ENCODE results near the gene PRODH.
"Not testable (repeated sequence)": the region's sequence is repeated elsewhere in the genome, so short reads cannot be mapped to it uniquely, and the experiment has no call there.

PRODH gene

DNA sequence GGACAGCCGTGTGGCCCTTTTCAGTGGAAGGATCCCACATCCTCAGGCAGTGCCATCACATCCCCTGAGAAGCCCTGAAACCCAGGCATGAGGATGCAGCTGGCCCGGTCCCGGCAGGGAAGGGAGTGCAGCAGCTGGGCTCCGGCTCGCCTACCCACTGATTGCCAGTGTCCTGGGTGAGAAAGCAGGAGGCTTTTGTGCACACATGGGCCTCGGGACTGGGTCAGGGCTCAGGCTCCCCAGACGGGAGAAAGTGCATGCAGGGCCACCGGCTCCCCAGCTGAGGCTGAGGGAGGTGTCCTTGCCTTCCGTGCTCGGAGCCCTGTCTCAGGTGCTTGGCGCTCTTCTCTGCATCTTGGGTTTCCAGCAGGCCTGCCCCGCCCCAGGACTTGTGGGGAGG, 23.6 kb upstream of the PRODH start:
- not testable (repeated sequence) for H3K36me3 ChIP-seq (ENCODE audit: control insufficient read depth in 2 of 2, insufficient read depth in 2 of 2, low read length in 2 of 2)

DNA sequence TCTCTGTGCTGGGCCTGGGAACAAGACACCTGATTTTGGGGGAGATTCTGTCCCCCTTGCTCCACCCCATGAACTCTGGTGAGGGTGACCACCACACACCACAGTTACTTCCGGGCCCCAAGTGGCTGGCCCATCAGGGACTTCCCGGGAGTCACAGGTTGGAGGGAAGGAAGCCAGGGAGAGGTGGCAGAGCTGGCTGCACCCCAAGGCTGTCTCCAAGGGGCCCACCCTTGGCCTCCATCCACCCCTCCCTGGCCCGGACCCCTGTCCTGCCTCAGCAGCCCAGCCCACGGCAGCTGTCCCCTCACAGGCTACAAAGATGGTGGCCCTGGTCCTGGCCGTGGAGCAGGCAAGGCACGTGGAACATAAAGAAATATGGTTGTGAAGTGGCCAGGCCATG, 23.2 kb upstream of the PRODH start:
- not testable (repeated sequence) for H3K4me3 ChIP-seq (ENCODE audit: low read length in 2 of 2); H3K36me3 ChIP-seq (ENCODE audit: control insufficient read depth in 2 of 2, insufficient read depth in 2 of 2, low read length in 2 of 2); H3K4me1 ChIP-seq (ENCODE audit: control insufficient read depth in 2 of 2, insufficient read depth in 2 of 2, low read length in 2 of 2); H3K9me3 ChIP-seq (ENCODE audit: control insufficient read depth in 2 of 2, low read length in 2 of 2); H3K27me3 ChIP-seq (ENCODE audit: control insufficient read depth in 2 of 2, insufficient read depth in 2 of 2, low read length in 2 of 2); H3K27ac ChIP-seq (ENCODE audit: low read depth in 2 of 2, low read length in 2 of 2); H3K9ac ChIP-seq (ENCODE audit: low read depth in 1 of 2, low read length in 2 of 2)

More for the DNA sequence above, 23.6 kb upstream of the PRODH start:
- H3K27me3 ChIP-seq (ENCODE audit: control insufficient read depth in 2 of 2, insufficient read depth in 2 of 2, low read length in 2 of 2); H3K4me3 ChIP-seq (ENCODE audit: low read length in 2 of 2); H3K4me1 ChIP-seq (ENCODE audit: control insufficient read depth in 2 of 2, insufficient read depth in 2 of 2, low read length in 2 of 2); H3K9me3 ChIP-seq (ENCODE audit: control insufficient read depth in 2 of 2, low read length in 2 of 2); H3K27ac ChIP-seq (ENCODE audit: low read depth in 2 of 2, low read length in 2 of 2); H3K9ac ChIP-seq (ENCODE audit: low read depth in 1 of 2, low read length in 2 of 2): not testable (repeated sequence)

DNA sequence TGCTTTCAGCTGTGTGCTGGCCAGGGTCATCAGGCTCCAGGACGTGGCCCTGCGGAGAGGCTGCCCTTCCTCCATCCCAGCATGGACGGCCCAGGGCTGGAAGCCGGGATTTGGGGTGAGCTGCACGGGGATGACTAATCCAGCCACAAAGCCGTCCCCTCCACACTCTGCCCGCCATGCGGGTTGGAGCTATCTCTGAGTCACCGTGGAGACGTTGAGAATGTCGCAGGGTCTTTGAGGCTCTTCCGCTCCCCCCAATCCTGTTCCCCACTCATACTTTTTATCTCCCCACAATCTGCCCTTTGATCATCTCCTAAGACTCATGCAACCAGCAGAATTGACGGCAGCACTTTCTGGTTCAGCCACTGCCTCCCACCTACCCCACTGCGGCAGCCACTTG, 22.6 kb upstream of the PRODH start:
- not testable (repeated sequence) for H3K27me3 ChIP-seq (ENCODE audit: control insufficient read depth in 2 of 2, insufficient read depth in 2 of 2, low read length in 2 of 2); H3K4me3 ChIP-seq (ENCODE audit: low read length in 2 of 2); H3K36me3 ChIP-seq (ENCODE audit: control insufficient read depth in 2 of 2, insufficient read depth in 2 of 2, low read length in 2 of 2); H3K9me3 ChIP-seq (ENCODE audit: control insufficient read depth in 2 of 2, low read length in 2 of 2); H3K4me1 ChIP-seq (ENCODE audit: control insufficient read depth in 2 of 2, insufficient read depth in 2 of 2, low read length in 2 of 2); H3K27ac ChIP-seq (ENCODE audit: low read depth in 2 of 2, low read length in 2 of 2); H3K9ac ChIP-seq (ENCODE audit: low read depth in 1 of 2, low read length in 2 of 2)

DNA sequence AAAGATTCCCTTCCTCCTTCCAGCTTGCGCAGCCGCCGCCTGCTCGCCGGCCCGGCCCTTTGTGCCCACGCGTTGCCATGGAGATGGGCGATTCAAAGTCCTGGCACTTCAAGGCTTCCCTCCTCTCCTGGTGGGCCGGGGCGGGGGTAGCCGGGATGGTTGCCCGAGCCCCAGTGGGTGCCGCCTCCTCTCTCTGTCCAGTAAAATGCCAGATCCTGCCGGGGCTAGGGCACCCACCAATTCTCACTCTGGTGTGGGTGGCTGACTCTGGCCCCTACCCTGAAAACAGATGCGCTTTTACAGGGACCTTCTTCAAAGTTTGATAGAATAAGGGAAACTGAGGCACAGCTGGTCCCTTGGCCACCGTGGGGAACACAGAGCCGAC, 22.2 kb upstream of the PRODH start:
- H3K27me3 ChIP-seq (ENCODE audit: control insufficient read depth in 2 of 2, insufficient read depth in 2 of 2, low read length in 2 of 2); H3K9ac ChIP-seq (ENCODE audit: low read depth in 1 of 2, low read length in 2 of 2); H3K4me1 ChIP-seq (ENCODE audit: control insufficient read depth in 2 of 2, insufficient read depth in 2 of 2, low read length in 2 of 2); H3K36me3 ChIP-seq (ENCODE audit: control insufficient read depth in 2 of 2, insufficient read depth in 2 of 2, low read length in 2 of 2); H3K27ac ChIP-seq (ENCODE audit: low read depth in 2 of 2, low read length in 2 of 2); H3K9me3 ChIP-seq (ENCODE audit: control insufficient read depth in 2 of 2, low read length in 2 of 2); H3K4me3 ChIP-seq (ENCODE audit: low read length in 2 of 2): not testable (repeated sequence)

DNA sequence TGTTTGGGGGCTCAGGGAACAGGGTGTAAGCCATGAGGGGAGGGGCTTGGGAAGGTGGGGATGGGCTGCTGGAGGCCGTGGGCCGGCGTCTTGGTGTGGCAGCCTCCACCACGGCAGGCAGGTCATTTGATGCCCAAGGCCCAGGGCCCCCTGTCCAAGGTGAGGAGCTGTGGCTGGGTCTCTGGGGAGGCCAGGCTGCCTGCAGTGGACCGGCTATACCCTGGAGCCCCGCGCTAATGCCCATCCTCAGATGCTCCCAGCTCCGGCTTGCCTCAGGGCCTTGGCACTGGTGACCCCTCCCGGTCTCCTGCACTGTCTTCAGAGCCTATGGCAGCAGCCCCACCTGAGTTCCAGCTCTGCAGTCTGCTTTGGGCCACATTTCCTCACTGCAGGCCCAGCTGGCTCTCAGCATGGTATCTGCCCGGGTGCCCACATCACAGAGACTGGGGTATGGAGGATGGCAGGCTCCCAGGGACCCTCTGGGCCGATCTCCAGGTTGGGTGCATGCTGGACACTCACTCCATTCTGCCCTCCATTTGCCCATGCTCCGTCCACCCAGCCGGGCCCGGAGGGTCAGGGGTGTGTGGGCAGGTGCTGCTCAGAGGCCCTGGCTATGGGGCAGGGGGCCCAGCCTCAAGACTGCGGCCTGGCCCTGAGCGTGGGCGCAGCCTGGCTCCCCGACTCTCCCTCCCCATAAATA, 21.7 kb upstream of the PRODH start:
- H3K9ac ChIP-seq (ENCODE audit: low read depth in 1 of 2, low read length in 2 of 2); H3K36me3 ChIP-seq (ENCODE audit: control insufficient read depth in 2 of 2, insufficient read depth in 2 of 2, low read length in 2 of 2); H3K4me3 ChIP-seq (ENCODE audit: low read length in 2 of 2); H3K27me3 ChIP-seq (ENCODE audit: control insufficient read depth in 2 of 2, insufficient read depth in 2 of 2, low read length in 2 of 2); H3K4me1 ChIP-seq (ENCODE audit: control insufficient read depth in 2 of 2, insufficient read depth in 2 of 2, low read length in 2 of 2); H3K9me3 ChIP-seq (ENCODE audit: control insufficient read depth in 2 of 2, low read length in 2 of 2); H3K27ac ChIP-seq (ENCODE audit: low read depth in 2 of 2, low read length in 2 of 2): not testable (repeated sequence)

DNA sequence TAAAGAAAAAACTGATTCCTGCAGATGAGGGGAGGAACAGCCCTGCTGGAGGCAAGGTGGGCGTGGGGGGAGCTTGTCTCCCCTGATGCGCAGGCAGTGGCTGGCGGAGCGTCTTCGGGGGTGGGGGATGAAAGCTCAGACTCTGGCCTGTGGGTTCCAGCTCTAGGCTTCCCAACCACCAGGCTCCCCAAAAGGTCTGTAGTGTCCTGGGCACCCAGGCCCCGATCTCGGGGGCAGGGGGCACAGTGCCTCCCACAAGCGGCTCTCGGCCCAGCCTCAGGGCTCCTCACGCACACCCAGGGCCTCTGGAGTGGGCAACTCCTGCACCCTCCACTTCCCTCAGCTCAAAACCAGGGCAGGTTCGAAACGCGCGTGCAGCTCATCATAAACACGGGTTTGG, 20.9 kb upstream of the PRODH start:
- H3K36me3 ChIP-seq (ENCODE audit: control insufficient read depth in 2 of 2, insufficient read depth in 2 of 2, low read length in 2 of 2); H3K27me3 ChIP-seq (ENCODE audit: control insufficient read depth in 2 of 2, insufficient read depth in 2 of 2, low read length in 2 of 2); H3K4me1 ChIP-seq (ENCODE audit: control insufficient read depth in 2 of 2, insufficient read depth in 2 of 2, low read length in 2 of 2); H3K9me3 ChIP-seq (ENCODE audit: control insufficient read depth in 2 of 2, low read length in 2 of 2); H3K9ac ChIP-seq (ENCODE audit: low read depth in 1 of 2, low read length in 2 of 2); H3K4me3 ChIP-seq (ENCODE audit: low read length in 2 of 2); H3K27ac ChIP-seq (ENCODE audit: low read depth in 2 of 2, low read length in 2 of 2): not testable (repeated sequence)

DNA sequence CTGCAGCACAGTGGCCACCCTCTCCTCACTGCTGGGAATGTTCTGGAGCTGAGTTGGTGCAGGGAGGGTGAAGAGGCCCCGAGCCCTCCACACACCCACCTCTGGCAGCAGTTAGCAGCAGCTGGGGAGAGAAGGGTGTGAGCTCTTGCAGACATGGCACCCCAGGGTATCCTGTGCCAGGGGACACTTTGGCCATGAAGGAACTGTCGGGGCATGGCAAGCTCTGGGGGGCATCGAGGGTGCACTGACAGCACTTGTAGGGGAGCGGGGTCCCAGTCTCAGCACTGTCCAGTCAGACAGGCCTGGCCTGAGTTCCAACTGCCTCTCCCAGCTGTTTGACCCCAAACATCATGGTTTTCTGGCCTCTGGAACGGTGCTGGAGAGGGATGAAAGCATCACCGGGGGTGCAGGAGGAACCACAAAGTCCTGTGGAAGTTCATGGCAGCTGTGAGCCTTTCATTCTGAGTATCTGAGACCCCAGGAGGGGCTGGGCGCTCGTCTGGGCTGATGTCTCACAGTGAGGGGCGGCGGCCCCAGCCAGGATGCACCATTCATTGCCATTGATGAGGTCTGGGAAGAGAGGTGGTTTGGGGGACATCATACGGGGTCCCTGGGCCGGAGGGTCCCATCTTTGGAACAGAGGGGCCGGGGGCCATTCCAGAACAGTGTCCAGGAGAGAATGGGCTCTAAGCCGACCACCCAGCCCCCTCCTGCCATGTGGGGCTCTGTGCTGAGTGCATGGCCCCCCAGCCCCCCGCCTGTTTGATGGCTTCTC, 20.2 kb upstream of the PRODH start:
- H3K27me3 ChIP-seq (ENCODE audit: control insufficient read depth in 2 of 2, insufficient read depth in 2 of 2, low read length in 2 of 2); H3K4me3 ChIP-seq (ENCODE audit: low read length in 2 of 2); H3K9ac ChIP-seq (ENCODE audit: low read depth in 1 of 2, low read length in 2 of 2); H3K36me3 ChIP-seq (ENCODE audit: control insufficient read depth in 2 of 2, insufficient read depth in 2 of 2, low read length in 2 of 2); H3K9me3 ChIP-seq (ENCODE audit: control insufficient read depth in 2 of 2, low read length in 2 of 2); H3K4me1 ChIP-seq (ENCODE audit: control insufficient read depth in 2 of 2, insufficient read depth in 2 of 2, low read length in 2 of 2); H3K27ac ChIP-seq (ENCODE audit: low read depth in 2 of 2, low read length in 2 of 2): not testable (repeated sequence)

DNA sequence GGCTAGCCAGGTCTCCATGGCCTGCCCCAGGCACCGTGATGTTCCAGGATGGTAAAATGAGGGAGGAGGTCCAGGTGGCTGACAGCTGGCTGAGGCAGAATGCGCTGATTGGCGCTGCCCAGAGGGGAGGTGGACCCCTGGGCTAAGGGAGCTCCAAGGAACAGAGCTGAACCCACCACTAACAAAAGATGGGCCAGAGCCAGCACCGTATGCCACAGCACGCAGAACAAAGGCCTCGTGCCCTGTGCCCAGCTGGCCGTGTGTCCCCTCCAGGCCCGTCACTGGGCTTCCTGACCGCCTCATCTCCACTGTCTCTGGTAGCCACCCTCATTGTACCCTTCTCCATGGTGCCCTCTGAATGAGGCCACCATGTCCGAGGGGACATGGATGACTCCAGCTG, 19.6 kb upstream of the PRODH start:
- no peaks in the 10 kb centered on the region for H3K27me3 ChIP-seq (ENCODE audit: control insufficient read depth in 2 of 2, insufficient read depth in 2 of 2, low read length in 2 of 2)
- H3K9ac ChIP-seq (ENCODE audit: low read depth in 1 of 2, low read length in 2 of 2): no peak overlapping the region
- H3K27ac ChIP-seq (ENCODE audit: low read depth in 2 of 2, low read length in 2 of 2): no peak overlapping the region
- no peaks in the 10 kb centered on the region for H3K36me3 ChIP-seq (ENCODE audit: control insufficient read depth in 2 of 2, insufficient read depth in 2 of 2, low read length in 2 of 2)
- H3K4me1 ChIP-seq (ENCODE audit: control insufficient read depth in 2 of 2, insufficient read depth in 2 of 2, low read length in 2 of 2): no peaks in the 10 kb centered on the region
- no peak overlapping the region for H3K4me3 ChIP-seq (ENCODE audit: low read length in 2 of 2)
- H3K9me3 ChIP-seq (ENCODE audit: control insufficient read depth in 2 of 2, low read length in 2 of 2): no peaks in the 10 kb centered on the region

DNA sequence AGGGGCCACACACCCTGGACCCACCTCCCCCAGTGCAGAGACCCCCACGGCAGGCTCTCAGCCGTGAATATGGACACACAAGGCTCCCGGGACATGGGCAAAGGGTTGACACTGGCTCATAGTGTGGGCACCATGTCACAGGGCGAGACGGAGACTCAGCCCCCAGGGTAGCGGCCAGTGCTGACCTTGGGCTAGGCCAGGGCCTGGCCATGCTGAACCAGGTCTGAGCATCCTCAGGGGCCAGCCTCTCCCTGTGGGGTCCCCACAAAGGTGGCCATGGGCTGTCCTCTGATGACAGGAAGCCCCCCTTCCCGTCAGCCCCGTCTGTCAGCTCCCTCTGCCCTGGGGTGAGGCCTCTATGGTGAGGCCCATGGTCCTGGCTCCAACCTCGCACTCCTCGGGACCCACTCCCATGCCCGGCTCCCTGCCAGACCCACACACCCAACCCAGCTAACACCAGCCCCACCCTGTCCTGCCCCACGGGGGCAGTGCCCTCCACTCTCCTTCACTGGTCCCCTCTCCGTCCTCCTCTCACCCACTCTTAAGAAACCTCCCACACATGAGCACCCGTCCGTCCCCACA, 19.0 kb upstream of the PRODH start:
- Histone ChIP-seq H3K9ac (ENCODE audit: low read depth in 1 of 2, low read length in 2 of 2) (no peak overlapping the region), H3K27me3 (ENCODE audit: control insufficient read depth in 2 of 2, insufficient read depth in 2 of 2, low read length in 2 of 2) (peaks cover 0 to 4% of the 10 kb centered on the region in 2 donors), H3K36me3 (ENCODE audit: control insufficient read depth in 2 of 2, insufficient read depth in 2 of 2, low read length in 2 of 2) (no peaks in the 10 kb centered on the region), H3K4me3 (ENCODE audit: low read length in 2 of 2) (no peak overlapping the region), H3K4me1 (ENCODE audit: control insufficient read depth in 2 of 2, insufficient read depth in 2 of 2, low read length in 2 of 2) (no peaks in the 10 kb centered on the region), H3K27ac (ENCODE audit: low read depth in 2 of 2, low read length in 2 of 2) (no peak overlapping the region), H3K9me3 (ENCODE audit: control insufficient read depth in 2 of 2, low read length in 2 of 2) (no peaks in the 10 kb centered on the region)

DNA sequence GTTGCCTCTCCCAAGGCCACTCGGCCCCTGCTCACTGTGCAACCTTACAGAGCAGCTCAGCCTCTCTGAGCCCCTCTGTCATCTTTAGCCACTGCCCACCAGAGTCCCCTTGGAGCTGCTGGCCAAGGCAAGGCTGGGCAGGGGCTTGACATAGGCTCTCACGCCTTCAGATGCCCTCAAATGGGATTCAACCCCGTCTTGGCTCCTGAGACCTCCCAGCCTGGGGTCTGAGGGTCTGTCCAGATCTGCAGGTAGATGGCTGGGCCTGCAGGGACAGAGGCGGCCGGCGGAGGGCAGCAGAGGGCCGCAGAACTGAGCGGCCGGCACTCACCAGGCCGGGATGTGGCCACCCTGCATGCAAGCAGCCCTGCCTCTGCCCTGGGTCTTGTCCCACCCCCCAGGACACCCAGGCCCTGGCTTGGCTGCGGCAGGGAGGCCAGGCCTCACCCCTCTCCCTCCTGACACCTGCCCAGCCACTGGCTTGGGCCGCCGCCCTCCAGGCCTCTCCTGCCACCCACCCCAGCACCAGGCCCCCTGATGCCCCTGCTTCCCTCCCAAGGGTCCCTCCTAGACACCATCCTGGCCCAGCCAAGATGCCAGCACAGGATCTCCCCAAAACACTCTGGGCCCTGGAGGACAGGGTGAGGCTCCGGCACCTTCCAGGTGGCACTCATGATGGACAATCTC, 18.4 kb upstream of the PRODH start:
- H3K9ac ChIP-seq (ENCODE audit: low read depth in 1 of 2, low read length in 2 of 2); H3K9me3 ChIP-seq (ENCODE audit: control insufficient read depth in 2 of 2, low read length in 2 of 2); H3K27me3 ChIP-seq (ENCODE audit: control insufficient read depth in 2 of 2, insufficient read depth in 2 of 2, low read length in 2 of 2); H3K4me3 ChIP-seq (ENCODE audit: low read length in 2 of 2); H3K4me1 ChIP-seq (ENCODE audit: control insufficient read depth in 2 of 2, insufficient read depth in 2 of 2, low read length in 2 of 2); H3K36me3 ChIP-seq (ENCODE audit: control insufficient read depth in 2 of 2, insufficient read depth in 2 of 2, low read length in 2 of 2); H3K27ac ChIP-seq (ENCODE audit: low read depth in 2 of 2, low read length in 2 of 2): not testable (repeated sequence)

Measured in mucosa of rectum (tissue), 2 donors.